PFSK-1 (cell line): ENCODE results near the gene PGA5.

Source experiments
- POLR2AphosphoS5 ChIP-seq: IDR thresholded peaks from 2 replicates; pipeline ENCODE4 v1.6.1; 2012; ENCODE audit warnings: low read depth, mild to moderate bottlenecking, control low read depth, low read length, moderate library complexity
- TF ChIP-seq, protein P1 (sequence below), 2 experiments: IDR thresholded peaks; 2 replicates each; pipeline versions ENCODE4 v1.6.1 to v1.8.0; 2011 to 2012; ENCODE audit warnings: low read depth in 2 of 2, low read length in 2 of 2, control low read depth in 1 of 2, inconsistent platforms in 1 of 2, mild to moderate bottlenecking in 1 of 2, moderate library complexity in 1 of 2; ENCODE audit not compliant: insufficient read depth in 1 of 2

- TF ChIP-seq, protein P1, sequence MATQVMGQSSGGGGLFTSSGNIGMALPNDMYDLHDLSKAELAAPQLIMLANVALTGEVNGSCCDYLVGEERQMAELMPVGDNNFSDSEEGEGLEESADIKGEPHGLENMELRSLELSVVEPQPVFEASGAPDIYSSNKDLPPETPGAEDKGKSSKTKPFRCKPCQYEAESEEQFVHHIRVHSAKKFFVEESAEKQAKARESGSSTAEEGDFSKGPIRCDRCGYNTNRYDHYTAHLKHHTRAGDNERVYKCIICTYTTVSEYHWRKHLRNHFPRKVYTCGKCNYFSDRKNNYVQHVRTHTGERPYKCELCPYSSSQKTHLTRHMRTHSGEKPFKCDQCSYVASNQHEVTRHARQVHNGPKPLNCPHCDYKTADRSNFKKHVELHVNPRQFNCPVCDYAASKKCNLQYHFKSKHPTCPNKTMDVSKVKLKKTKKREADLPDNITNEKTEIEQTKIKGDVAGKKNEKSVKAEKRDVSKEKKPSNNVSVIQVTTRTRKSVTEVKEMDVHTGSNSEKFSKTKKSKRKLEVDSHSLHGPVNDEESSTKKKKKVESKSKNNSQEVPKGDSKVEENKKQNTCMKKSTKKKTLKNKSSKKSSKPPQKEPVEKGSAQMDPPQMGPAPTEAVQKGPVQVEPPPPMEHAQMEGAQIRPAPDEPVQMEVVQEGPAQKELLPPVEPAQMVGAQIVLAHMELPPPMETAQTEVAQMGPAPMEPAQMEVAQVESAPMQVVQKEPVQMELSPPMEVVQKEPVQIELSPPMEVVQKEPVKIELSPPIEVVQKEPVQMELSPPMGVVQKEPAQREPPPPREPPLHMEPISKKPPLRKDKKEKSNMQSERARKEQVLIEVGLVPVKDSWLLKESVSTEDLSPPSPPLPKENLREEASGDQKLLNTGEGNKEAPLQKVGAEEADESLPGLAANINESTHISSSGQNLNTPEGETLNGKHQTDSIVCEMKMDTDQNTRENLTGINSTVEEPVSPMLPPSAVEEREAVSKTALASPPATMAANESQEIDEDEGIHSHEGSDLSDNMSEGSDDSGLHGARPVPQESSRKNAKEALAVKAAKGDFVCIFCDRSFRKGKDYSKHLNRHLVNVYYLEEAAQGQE (IDR thresholded peaks at IDR 0.05; ENCODE audit: insufficient read depth in 1 of 2, low read depth in 2 of 2, low read length in 2 of 2) = no peak
- TF ChIP-seq POLR2AphosphoS5 = no peak
These were observed 42.6 kb downstream of the PGA5 start for GRCh38 chr11:61283613-61284012.
